ENCODE results near the gene KCTD16. TPM values are rescaled to one million over a fixed set of nuclear protein-coding genes. Genes with fewer than 3 reads are reported as not detected.

Gene KCTD16
- polyA plus RNA-seq, 1 of the 3 experiments (the other 2 are of a cell fraction) = 0.03 TPM

DNA sequence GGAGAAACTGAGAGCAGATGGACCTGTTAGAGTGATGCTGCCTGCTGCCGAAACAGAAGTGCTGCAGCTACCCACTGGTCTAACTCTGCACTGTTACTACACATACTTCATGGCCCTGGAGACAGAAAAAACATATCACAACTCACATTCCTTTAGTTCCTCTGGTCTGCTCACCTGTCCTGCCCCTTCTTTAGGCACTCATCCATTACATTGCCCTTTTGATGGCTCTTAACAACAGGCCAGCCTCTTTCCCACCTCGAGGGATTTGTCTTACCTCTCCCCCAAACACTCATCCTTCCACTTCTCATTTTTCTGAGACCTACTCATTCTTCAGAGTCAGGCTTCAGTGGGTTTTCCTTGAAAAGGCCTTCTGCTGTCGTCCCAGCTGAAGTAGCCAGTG lies 49.2 kb downstream of the KCTD16 start:
- no peaks in the 10 kb centered on the region for H3K36me3 ChIP-seq (replicated peaks in 1 of 2; ENCODE audit: control insufficient read depth in 1 of 2, insufficient read depth in 2 of 2, low read length in 1 of 2)

More for the DNA sequence above, 49.2 kb downstream of the KCTD16 start:
- no peak for DNase-seq
- no peaks in the 10 kb centered on the region for H3K79me2 ChIP-seq (ENCODE audit: insufficient read depth)
- no peak overlapping the region for H3K27ac ChIP-seq (ENCODE audit: low read depth in 2 of 2, low read length in 1 of 2)
- H3K9ac ChIP-seq = no peak overlapping the region
- 23% methylated on average over 3 of the region's 3 CpGs for WGBS (ENCODE audit: low lambda C conversion rate)
- H4K20me1 ChIP-seq (ENCODE audit: insufficient read depth) = no peaks in the 10 kb centered on the region
- CTCF ChIA-PET = interaction anchor here (0.8 to 1.5 kb wide), 4 partner anchors 9 to 1018 kb away, joined by 3 to 4 read pairs (median 4); no protein-coding TSS in a partner anchor
- H3K4me1 ChIP-seq (ENCODE audit: control insufficient read depth in 1 of 2, insufficient read depth in 2 of 2, low read depth in 1 of 2, low read length in 1 of 2) = no peaks in the 10 kb centered on the region
- POLR2A ChIA-PET = no interaction called here
- H3F3A ChIP-seq (replicated peaks; ENCODE audit: insufficient read depth) = no peaks in the 10 kb centered on the region
- no peak overlapping the region for H3K4me3 ChIP-seq (ENCODE audit: low read depth in 2 of 2, low read length in 1 of 2)
- H3K9me3 ChIP-seq = no peaks in the 10 kb centered on the region
- H2AFZ ChIP-seq (ENCODE audit: low read depth) = no peak overlapping the region
- TF ChIP-seq FOSL2 (IDR thresholded peaks at IDR 0.05; ENCODE audit: borderline replicate concordance, low read depth) (no peak), TAF1 (IDR thresholded peaks at IDR 0.05; ENCODE audit: borderline replicate concordance, low read depth, low read length) (no peak), CTCF (IDR thresholded peaks at IDR 0.05) (no peak), NRF1 (IDR thresholded peaks at IDR 0.05; ENCODE audit: low read depth, low read length) (no peak), PBX3 (IDR thresholded peaks at IDR 0.05) (no peak), RCOR1 (IDR thresholded peaks at IDR 0.05; ENCODE audit: low read length) (no peak), IRF3 (IDR thresholded peaks at IDR 0.05; ENCODE audit: low read depth, low read length) (no peak), GABPA (IDR thresholded peaks at IDR 0.05; ENCODE audit: low read depth) (no peak), CHD2 (IDR thresholded peaks at IDR 0.05; ENCODE audit: low read length, partially characterized antibody) (no peak), NFIC (IDR thresholded peaks at IDR 0.05; ENCODE audit: borderline replicate concordance) (no peak), MXI1 (IDR thresholded peaks at IDR 0.05; ENCODE audit: low read depth, low read length) (no peak), FOXM1 (IDR thresholded peaks at IDR 0.05; ENCODE audit: low read depth) (no peak), JUND (IDR thresholded peaks at IDR 0.05) (no peak), SMC3 (IDR thresholded peaks at IDR 0.05; ENCODE audit: low read depth, low read length) (no peak), RFX5 (IDR thresholded peaks at IDR 0.05; ENCODE audit: low read length) (no peak)
- H3K4me2 ChIP-seq = no peak overlapping the region
- no peaks in the 10 kb centered on the region for H3K9me2 ChIP-seq
- H3K27me3 ChIP-seq (ENCODE audit: insufficient read depth) = no peaks in the 10 kb centered on the region

Data from SK-N-SH (cell line).